GM23338 (cell line): ENCODE measurements around the gene GPATCH8. TPM values are rescaled to one million over a fixed set of nuclear protein-coding genes. Genes with fewer than 3 reads are reported as not detected.
"Not testable (repeated sequence)": the region's sequence is repeated elsewhere in the genome, so short reads cannot be mapped to it uniquely, and the experiment has no call there.

Source experiments
- ATAC-seq: fragments of 200-7000 bp; cut with Tn5 transposase; 3 replicates; pipeline ENCODE4 v1.9.1; 2020
- DNase-seq: peaks from one replicate; pipeline ENCODE4 v3.0.0-alpha.2; 2015; ENCODE audit warnings: low spot score
- H2AFZ ChIP-seq: fragments of 200-600 bp; sonication (generic); 2 replicates; pipeline ENCODE4 v1.8.0; 2016; ENCODE audit warnings: antibody characterized with exemption, mild to moderate bottlenecking, moderate library complexity
- H3F3A ChIP-seq: fragments of 200-600 bp; sonication (generic); replicated peaks from 2 replicates; pipeline ENCODE4 v1.8.0; 2017; ENCODE audit warnings: antibody characterized with exemption, mixed run types, low read depth
- H3K27ac ChIP-seq: fragments of 200-600 bp; sonication (generic); 2 replicates; pipeline ENCODE4 v1.6.1; 2016; ENCODE audit warnings: low read depth
- H3K27me3 ChIP-seq: fragments of 200-600 bp; sonication (generic); 2 replicates; pipeline ENCODE4 v1.8.0; 2016; ENCODE audit warnings: mild to moderate bottlenecking, mixed run types, moderate library complexity; ENCODE audit not compliant: insufficient read depth
- H3K36me3 ChIP-seq: fragments of 200-600 bp; sonication (generic); 2 replicates; pipeline ENCODE4 v1.8.0; 2016; ENCODE audit warnings: mild to moderate bottlenecking; ENCODE audit not compliant: insufficient read depth
- H3K4me1 ChIP-seq: fragments of 200-600 bp; sonication (generic); 2 replicates; pipeline ENCODE4 v1.8.0; 2016; ENCODE audit warnings: mild to moderate bottlenecking, moderate library complexity; ENCODE audit not compliant: insufficient read depth
- H3K4me2 ChIP-seq: fragments of 200-600 bp; sonication (generic); 2 replicates; pipeline ENCODE4 v1.7.1; 2017; ENCODE audit warnings: mixed run types
- H3K4me3 ChIP-seq: fragments of 200-600 bp; sonication (generic); 2 replicates; pipeline ENCODE4 v1.6.1; 2016; ENCODE audit warnings: mixed run types
- H3K79me2 ChIP-seq: fragments of 200-600 bp; sonication (generic); replicated peaks from 2 replicates; pipeline ENCODE4 v1.8.0; 2017; ENCODE audit warnings: mild to moderate bottlenecking; ENCODE audit not compliant: insufficient read depth
- H3K9me2 ChIP-seq: fragments of 200-600 bp; sonication (generic); 2 replicates; pipeline ENCODE4 v1.8.0; 2017; ENCODE audit not compliant: insufficient read depth
- H4K20me1 ChIP-seq: fragments of 200-600 bp; sonication (generic); replicated peaks from 2 replicates; pipeline ENCODE4 v1.8.0; 2017; ENCODE audit warnings: mild to moderate bottlenecking; ENCODE audit not compliant: insufficient read depth
- H3K27ac Mint-ChIP-seq: 2 replicates; pipeline ENCODE4 v1.8.0; 2020; ENCODE audit warnings: inconsistent platforms, mild to moderate bottlenecking, moderate library complexity, mixed read lengths
- H3K27me3 Mint-ChIP-seq: 3 replicates; pipeline ENCODE4 v1.8.0; 2022; ENCODE audit warnings: low read depth, mild to moderate bottlenecking, moderate library complexity, mixed read lengths, inconsistent platforms; ENCODE audit not compliant: insufficient read depth, poor library complexity
- H3K36me3 Mint-ChIP-seq: 3 replicates; pipeline ENCODE4 v1.8.0; 2021; ENCODE audit warnings: low read depth, mild to moderate bottlenecking, inconsistent platforms, moderate library complexity, mixed read lengths
- H3K4me1 Mint-ChIP-seq: 3 replicates; pipeline ENCODE4 v1.8.0; 2020; ENCODE audit warnings: mild to moderate bottlenecking, inconsistent platforms, mixed read lengths
- H3K4me3 Mint-ChIP-seq: 3 replicates; pipeline ENCODE4 v1.8.0; 2021; ENCODE audit warnings: moderate library complexity, mild to moderate bottlenecking, inconsistent platforms, mixed read lengths
- H3K9me3 Mint-ChIP-seq: 3 replicates; pipeline ENCODE4 v1.8.0; 2020; ENCODE audit warnings: moderate library complexity, mild to moderate bottlenecking, inconsistent platforms, mixed read lengths
- CREB1 ChIP-seq: fragments of 250-450 bp; sonication (Bioruptor Pico); IDR thresholded peaks from 2 replicates; pipeline ENCODE4 v1.5.0; 2020; ENCODE audit warnings: low read depth, mild to moderate bottlenecking, moderate library complexity
- CTCF ChIP-seq, 2 experiments: fragments of 200-600 bp in 1 of 2; sonication (generic) in 1 of 2; conservative IDR thresholded peaks; 2 replicates each; pipeline versions ENCODE4 v1.5.1 to v1.6.1; 2016 to 2017; ENCODE audit warnings: antibody characterized with exemption in 2 of 2, low read depth in 2 of 2, mild to moderate bottlenecking in 2 of 2, moderate library complexity in 1 of 2
- EZH2phosphoT487 ChIP-seq: fragments of 200-600 bp; sonication (generic); IDR thresholded peaks from one replicate; pipeline ENCODE4 v1.8.1; 2018; ENCODE audit warnings: antibody characterized with exemption; ENCODE audit not compliant: unreplicated experiment
- NANOG ChIP-seq: IDR thresholded peaks from 2 replicates; pipeline ENCODE4 v1.6.1; 2016; ENCODE audit warnings: antibody characterized with exemption, borderline replicate concordance
- POLR2AphosphoS5 ChIP-seq: IDR thresholded peaks from 2 replicates; pipeline ENCODE4 v1.6.1; 2016; ENCODE audit warnings: antibody characterized with exemption, low read depth
- polyA plus RNA-seq: library from polyadenylated mRNA; unstranded; fragments of >200 nt; fragmentation: Nextera tagmentation; extraction: Ambion mirVana; gene quantifications from 2 replicates; pipeline ENCODE4 v1.2.1, GENCODE V29; 2016
- total RNA-seq: library from RNA; depleted of rRNA; stranded (reverse); fragments of >200 nt; shearing (Covaris generic); gene quantifications from 2 replicates; pipeline ENCODE4 v1.2.3, GENCODE V29; 2014
- TF ChIP-seq, protein P1 (sequence below): IDR thresholded peaks from 2 replicates; pipeline ENCODE4 v1.6.1; 2016; ENCODE audit warnings: antibody characterized with exemption

The GPATCH8 gene
- total and polyA plus RNA-seq, 2 experiments from 2014 or later, result 44.4 to 76.5 TPM

DNA sequence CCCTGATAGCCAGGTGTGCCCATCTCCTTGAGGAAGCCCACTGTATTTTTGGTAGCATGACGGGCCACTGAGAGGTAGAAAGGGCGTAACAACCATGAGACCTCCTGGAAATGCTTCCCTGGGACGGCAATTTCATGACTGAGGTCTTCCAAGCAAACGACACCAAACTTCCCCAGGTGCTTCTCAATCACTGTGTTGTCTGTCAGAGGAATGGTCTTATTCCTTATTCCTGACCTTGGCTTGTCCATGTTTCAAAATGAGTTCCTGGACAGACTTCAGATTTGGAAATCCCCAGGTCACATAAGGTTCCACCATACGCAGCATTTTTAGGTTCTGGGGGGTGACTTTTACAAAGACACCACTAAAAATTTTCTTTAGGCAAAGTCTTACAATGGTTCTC is 138.2 kb downstream of the GPATCH8 start:
- ATAC-seq, H3F3A ChIP-seq, DNase-seq, H3K36me3 Mint-ChIP-seq, H3K9me3 Mint-ChIP-seq, H3K27ac Mint-ChIP-seq, H3K9me2 ChIP-seq, H3K36me3 ChIP-seq, H3K79me2 ChIP-seq, H3K4me2 ChIP-seq, H2AFZ ChIP-seq, H3K4me3 ChIP-seq, H3K27ac ChIP-seq: not testable (repeated sequence)
- Histone ChIP-seq H3K4me1 (peaks cover 31% of the 10 kb centered on the region), H3K27me3 (peaks cover 17% of the 10 kb centered on the region; the same call in 1 of the 2 replicates), H4K20me1 (peaks cover 18% of the 10 kb centered on the region)
- Mint-ChIP-seq H3K27me3 (peaks cover 25% of the 10 kb centered on the region), H3K4me1 (peaks cover 26% of the 10 kb centered on the region), H3K4me3 (peak overlapping the region; percentile 37; the same call in 2 of the 3 replicates)

GRCh38 chr17:44363613-44364159 is 139.5 kb downstream of the GPATCH8 start, which contains the start of gene FAM171A2:
Gene FAM171A2 (minus strand): TSS chr17:44363853. CDS start chr17:44363714, 139 bp downstream.
- peak within 1 kb of the TSS; percentile 88 for H3K4me2 ChIP-seq
- H3K9me2 ChIP-seq, result no peaks in the 10 kb centered on the region
- peaks cover 17% of the 10 kb centered on the region; the same call in 1 of the 2 replicates for H3K27me3 ChIP-seq
- Mint-ChIP-seq H3K9me3 (no peaks in the 10 kb centered on the region), H3K27ac (no peak within 1 kb of the TSS), H3K27me3 (peaks cover 25% of the 10 kb centered on the region), H3K4me1 (peaks cover 33% of the 10 kb centered on the region), H3K4me3 (peak within 1 kb of the TSS; percentile 83), H3K36me3 (peaks cover 4% of the 10 kb centered on the region; the same call in 1 of the 3 replicates)
- DNase-seq, result peak; percentile 85
- H3K79me2 ChIP-seq, result no peaks in the 10 kb centered on the region
- H3K27ac ChIP-seq, result no peak within 1 kb of the TSS
- ATAC-seq, result peak; percentile 80
- 0 out of 2 replicates have a peak, but pooled peaks cover 10% of the 10 kb centered on the region for H3F3A ChIP-seq
- TF ChIP-seq CTCF (conservative IDR thresholded peaks at IDR 0.05; ENCODE audit: low read depth in 2 of 2), result peak in 1 of 2 experiments; percentile 65; a peak in 2 of 4 replicates
- TF ChIP-seq NANOG, result no peak
- TF ChIP-seq POLR2AphosphoS5, result peak; percentile 67
- no peak for TF ChIP-seq EZH2phosphoT487
- peak within 1 kb of the TSS; percentile 95 for H2AFZ ChIP-seq
- peaks cover 19% of the 10 kb centered on the region for H4K20me1 ChIP-seq
- H3K4me3 ChIP-seq, result peak within 1 kb of the TSS; percentile 88
- peaks cover 26% of the 10 kb centered on the region for H3K4me1 ChIP-seq
- no peaks in the 10 kb centered on the region for H3K36me3 ChIP-seq

- Histone ChIP-seq H3K36me3 (no peaks in the 10 kb centered on the region), H3K79me2 (no peaks in the 10 kb centered on the region), H2AFZ (peak overlapping the region; percentile 80), H3K4me2 (peak overlapping the region; percentile 87), H3F3A (0 out of 2 replicates have a peak, but pooled peaks cover 10% of the 10 kb centered on the region), H3K4me1 (peaks cover 26% of the 10 kb centered on the region), H3K9me2 (no peaks in the 10 kb centered on the region), H4K20me1 (peaks cover 19% of the 10 kb centered on the region), H3K4me3 (peak overlapping the region; percentile 88), H3K27me3 (peaks cover 17% of the 10 kb centered on the region; the same call in 1 of the 2 replicates), H3K27ac (no peak overlapping the region)
- H3K27me3 Mint-ChIP-seq, result peaks cover 21% of the 10 kb centered on the region
- no peak overlapping the region for H3K27ac Mint-ChIP-seq
- peaks cover 33% of the 10 kb centered on the region for H3K4me1 Mint-ChIP-seq
- H3K4me3 Mint-ChIP-seq, result peak overlapping the region; percentile 82
- ATAC-seq, result peak; percentile 37
- peaks cover 4% of the 10 kb centered on the region; the same call in 1 of the 3 replicates for H3K36me3 Mint-ChIP-seq
- peak; percentile 53 for DNase-seq
- no peaks in the 10 kb centered on the region for H3K9me3 Mint-ChIP-seq
- TF ChIP-seq CTCF (conservative IDR thresholded peaks at IDR 0.05; ENCODE audit: low read depth in 2 of 2) (no peak), CREB1 (CRISPR knock-in tag) (no peak), POLR2AphosphoS5 (no peak)
- TF ChIP-seq, protein P1, sequence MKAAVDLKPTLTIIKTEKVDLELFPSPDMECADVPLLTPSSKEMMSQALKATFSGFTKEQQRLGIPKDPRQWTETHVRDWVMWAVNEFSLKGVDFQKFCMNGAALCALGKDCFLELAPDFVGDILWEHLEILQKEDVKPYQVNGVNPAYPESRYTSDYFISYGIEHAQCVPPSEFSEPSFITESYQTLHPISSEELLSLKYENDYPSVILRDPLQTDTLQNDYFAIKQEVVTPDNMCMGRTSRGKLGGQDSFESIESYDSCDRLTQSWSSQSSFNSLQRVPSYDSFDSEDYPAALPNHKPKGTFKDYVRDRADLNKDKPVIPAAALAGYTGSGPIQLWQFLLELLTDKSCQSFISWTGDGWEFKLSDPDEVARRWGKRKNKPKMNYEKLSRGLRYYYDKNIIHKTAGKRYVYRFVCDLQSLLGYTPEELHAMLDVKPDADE, result no peak
Measured at GRCh38 chr17:44362949-44363612, 140.1 kb downstream of the GPATCH8 start.
